Natural killer cell (primary cell): ENCODE results near the gene OCLN. TPM values are rescaled to one million over a fixed set of nuclear protein-coding genes. Genes with fewer than 3 reads are reported as not detected.

Source experiments
- ATAC-seq, 3 donors: fragments of 150-1000 bp in 2 of 3; fragments of 200-7000 bp in 1 of 3; cut with Tn5 transposase; 1 replicate in 1 of 3; 2 replicates in 2 of 3; pipeline ENCODE4 v1.10.0; 2021; ENCODE audit warnings: mild to moderate bottlenecking in 2 of 3, moderate library complexity in 2 of 3
- DNase-seq, 2 donors: peaks; one replicate each; pipeline versions ENCODE4 v3.0.0 to v3.0.0-alpha.2; 2013 to 2021; ENCODE audit warnings: mixed read lengths in 1 of 2
- H3K27ac ChIP-seq: one replicate; pipeline ENCODE4 v1.5.1; 2013; ENCODE audit warnings: mild to moderate bottlenecking, low read length
- H3K27me3 ChIP-seq: one replicate; pipeline ENCODE4 v1.6.1; 2013; ENCODE audit warnings: low read length; ENCODE audit not compliant: control insufficient read depth, insufficient read depth
- H3K36me3 ChIP-seq: one replicate; pipeline ENCODE4 v1.6.1; 2013; ENCODE audit warnings: low read length; ENCODE audit not compliant: control insufficient read depth, insufficient read depth
- H3K4me1 ChIP-seq: one replicate; pipeline ENCODE4 v1.6.1; 2013; ENCODE audit warnings: low read length; ENCODE audit not compliant: control insufficient read depth, insufficient read depth
- H3K4me3 ChIP-seq: one replicate; pipeline ENCODE4 v1.5.1; 2013; ENCODE audit warnings: low read length
- H3K9me3 ChIP-seq: one replicate; pipeline ENCODE4 v1.6.1; 2013; ENCODE audit warnings: low read length; ENCODE audit not compliant: control insufficient read depth, insufficient read depth
- H3K27ac Mint-ChIP-seq, 2 donors: one replicate each; pipeline ENCODE4 v1.8.0; 2022; ENCODE audit warnings: mild to moderate bottlenecking in 2 of 2, mixed read lengths in 2 of 2, moderate library complexity in 1 of 2
- H3K27me3 Mint-ChIP-seq, 2 donors: one replicate each; pipeline ENCODE4 v1.8.0; 2022; ENCODE audit warnings: low read depth in 2 of 2, mixed read lengths in 2 of 2
- H3K36me3 Mint-ChIP-seq: one replicate; pipeline ENCODE4 v1.8.0; 2022; ENCODE audit warnings: mixed read lengths
- H3K4me1 Mint-ChIP-seq, 2 donors: one replicate each; pipeline ENCODE4 v1.8.0; 2022; ENCODE audit warnings: mixed read lengths in 2 of 2
- H3K4me3 Mint-ChIP-seq: one replicate; pipeline ENCODE4 v1.8.0; 2022; ENCODE audit warnings: mild to moderate bottlenecking, moderate library complexity, mixed read lengths
- H3K9me3 Mint-ChIP-seq, 2 donors: one replicate each; pipeline ENCODE4 v1.8.0; 2022; ENCODE audit warnings: mixed read lengths in 2 of 2
- WGBS: methylation state at CpG from one replicate; pipeline ENCODE4 v1.1.7; 2013; ENCODE audit warnings: missing lambda C conversion rate; ENCODE audit not compliant: insufficient coverage; 5-methylcytosine and 5-hydroxymethylcytosine counted together
- intact Hi-C: fragments of 100-400 bp; cut with micrococcal nuclease; formaldehyde crosslinking; loops from one replicate; pipeline ENCODE4 v1.14.2; 2022
- total RNA-seq, 4 donors: library from RNA; stranded (reverse); fragments of 120-200 nt in 1 of 4; gene quantifications; one replicate each; pipeline versions ENCODE4 v1.2.3 to v1.2.4, GENCODE V29; 2013 to 2022
- TF ChIP-seq, protein P1 (sequence below): fragments of 200-600 bp; IDR thresholded peaks from one replicate; pipeline ENCODE4 v1.8.0; 2022; ENCODE audit warnings: antibody characterized with exemption

OCLN gene
- total RNA-seq, 3 donors from 2014 or later (not counting 1 experiment from before 2014, with no cell fraction given) = 0.68 to 1.8 (median 1.3) TPM

DNA sequence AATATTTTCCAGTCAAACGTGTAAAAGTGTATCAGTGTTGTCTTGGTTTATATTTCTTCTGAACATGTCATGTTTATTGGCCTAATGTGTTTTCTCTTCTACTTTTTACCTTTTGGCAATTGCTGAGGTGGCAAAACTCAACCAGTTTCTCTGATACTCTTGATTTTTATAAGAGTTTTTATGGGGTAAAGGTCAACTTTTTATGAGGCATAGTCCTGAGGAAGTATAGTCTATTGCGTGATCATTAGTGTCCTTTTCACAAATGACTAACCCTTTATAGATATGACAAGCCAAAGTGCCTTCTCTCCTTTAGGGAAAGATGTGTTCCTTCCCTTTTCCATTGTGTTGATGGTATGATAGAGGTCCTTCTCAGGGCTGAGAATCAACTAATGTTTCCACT, 32.9 kb downstream of the OCLN start:
- Histone ChIP-seq H3K36me3 (no peaks in the 10 kb centered on the region), H3K27me3 (no peaks in the 10 kb centered on the region), H3K9me3 (no peaks in the 10 kb centered on the region), H3K27ac (no peak overlapping the region), H3K4me1 (no peaks in the 10 kb centered on the region), H3K4me3 (no peak overlapping the region)
- intact Hi-C loops = no loop called here
- H3K4me1 Mint-ChIP-seq = no peaks in the 10 kb centered on the region
- H3K27me3 Mint-ChIP-seq = peaks cover 0 to 15% of the 10 kb centered on the region in 2 donors
- DNase-seq = no peak
- H3K36me3 Mint-ChIP-seq = no peaks in the 10 kb centered on the region
- TF ChIP-seq, protein P1, sequence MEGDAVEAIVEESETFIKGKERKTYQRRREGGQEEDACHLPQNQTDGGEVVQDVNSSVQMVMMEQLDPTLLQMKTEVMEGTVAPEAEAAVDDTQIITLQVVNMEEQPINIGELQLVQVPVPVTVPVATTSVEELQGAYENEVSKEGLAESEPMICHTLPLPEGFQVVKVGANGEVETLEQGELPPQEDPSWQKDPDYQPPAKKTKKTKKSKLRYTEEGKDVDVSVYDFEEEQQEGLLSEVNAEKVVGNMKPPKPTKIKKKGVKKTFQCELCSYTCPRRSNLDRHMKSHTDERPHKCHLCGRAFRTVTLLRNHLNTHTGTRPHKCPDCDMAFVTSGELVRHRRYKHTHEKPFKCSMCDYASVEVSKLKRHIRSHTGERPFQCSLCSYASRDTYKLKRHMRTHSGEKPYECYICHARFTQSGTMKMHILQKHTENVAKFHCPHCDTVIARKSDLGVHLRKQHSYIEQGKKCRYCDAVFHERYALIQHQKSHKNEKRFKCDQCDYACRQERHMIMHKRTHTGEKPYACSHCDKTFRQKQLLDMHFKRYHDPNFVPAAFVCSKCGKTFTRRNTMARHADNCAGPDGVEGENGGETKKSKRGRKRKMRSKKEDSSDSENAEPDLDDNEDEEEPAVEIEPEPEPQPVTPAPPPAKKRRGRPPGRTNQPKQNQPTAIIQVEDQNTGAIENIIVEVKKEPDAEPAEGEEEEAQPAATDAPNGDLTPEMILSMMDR = no peak
- 50% methylated on average over 1 of the region's 2 CpGs for WGBS
- H3K27ac Mint-ChIP-seq = no peak overlapping the region
- no peak overlapping the region for H3K4me3 Mint-ChIP-seq
- no peaks in the 10 kb centered on the region for H3K9me3 Mint-ChIP-seq
- no peak for ATAC-seq

- Histone ChIP-seq H3K4me1 (no peaks in the 10 kb centered on the region), H3K36me3 (no peaks in the 10 kb centered on the region), H3K27me3 (no peaks in the 10 kb centered on the region), H3K27ac (no peak overlapping the region), H3K4me3 (no peak overlapping the region), H3K9me3 (no peaks in the 10 kb centered on the region)
- 96% methylated on average over 8 of the region's 9 CpGs for WGBS
- Mint-ChIP-seq H3K4me1 (no peaks in the 10 kb centered on the region), H3K27me3 (peaks cover 0 to 23% of the 10 kb centered on the region in 2 donors), H3K36me3 (no peaks in the 10 kb centered on the region), H3K4me3 (no peak overlapping the region), H3K9me3 (no peaks in the 10 kb centered on the region), H3K27ac (no peak overlapping the region)
- ATAC-seq (no peak), DNase-seq (no peak)
- TF ChIP-seq, protein P1 = no peak
- intact Hi-C loops = no loop called here
These were observed 34.1 kb downstream of the OCLN start for GRCh38 chr5:69526660-69527059.

DNA sequence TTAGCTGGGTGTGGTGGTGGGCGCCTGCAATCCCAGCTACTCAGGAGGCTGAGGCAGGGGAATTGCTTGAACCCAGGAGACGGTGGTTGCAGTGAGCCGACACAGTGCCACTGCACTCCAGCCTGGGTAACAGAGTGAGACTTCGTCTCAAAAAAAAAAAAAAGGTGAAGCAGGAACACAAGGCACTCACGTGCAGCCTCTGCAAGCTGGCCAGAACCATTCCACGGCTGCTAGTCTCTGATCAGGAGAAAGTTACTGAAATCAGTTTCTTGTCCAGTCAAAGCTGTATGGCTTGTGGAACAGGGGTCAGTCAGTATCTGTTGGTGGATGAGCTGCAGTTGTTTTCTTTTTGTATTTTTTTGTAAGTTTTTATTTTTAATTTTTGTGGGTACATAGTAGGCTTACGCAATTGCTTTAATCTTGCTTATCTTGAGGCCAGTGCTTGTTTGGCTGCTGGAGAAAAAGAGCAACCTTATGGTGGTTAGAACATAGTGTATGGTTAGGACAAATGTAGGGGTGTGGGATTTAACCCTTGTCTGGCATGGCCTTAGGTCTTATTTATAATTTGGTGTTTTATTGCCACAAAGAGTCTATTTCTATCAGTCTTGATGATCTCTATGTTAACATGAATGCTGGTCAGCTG, 34.7 kb downstream of the OCLN start:
- intact Hi-C loops = no loop called here
- 93% methylated on average over 7 of the region's 7 CpGs for WGBS

More for the DNA sequence above, 34.7 kb downstream of the OCLN start:
- H3K4me1 Mint-ChIP-seq = no peaks in the 10 kb centered on the region
- no peak overlapping the region for H3K27ac Mint-ChIP-seq
- ATAC-seq (no peak), DNase-seq (no peak)
- Histone ChIP-seq H3K4me1 (no peaks in the 10 kb centered on the region), H3K9me3 (no peaks in the 10 kb centered on the region), H3K27me3 (no peaks in the 10 kb centered on the region), H3K27ac (no peak overlapping the region), H3K4me3 (no peak overlapping the region), H3K36me3 (no peaks in the 10 kb centered on the region)
- H3K4me3 Mint-ChIP-seq = no peak overlapping the region
- TF ChIP-seq, protein P1 = no peak
- H3K36me3 Mint-ChIP-seq = no peaks in the 10 kb centered on the region
- no peaks in the 10 kb centered on the region for H3K9me3 Mint-ChIP-seq
- H3K27me3 Mint-ChIP-seq = peaks cover 0 to 20% of the 10 kb centered on the region in 2 donors
